ENCODE data around the gene SWT1.

The SWT1 gene

GRCh38 chr1:185224132-185224531 lies 67.2 kb downstream of the SWT1 start:
- TF ChIP-seq POLR2AphosphoS5 (IDR thresholded peaks at IDR 0.05; ENCODE audit: low read depth, low read length) (no peak), TAF1 (IDR thresholded peaks at IDR 0.05; ENCODE audit: borderline replicate concordance, insufficient read depth, low read length) (no peak)

GRCh38 chr1:185227161-185227560 lies 70.2 kb downstream of the SWT1 start:
- no peak for TF ChIP-seq REST (IDR thresholded peaks at IDR 0.05; ENCODE audit: insufficient read depth in 1 of 2, low read depth in 2 of 2, low read length in 2 of 2)
- no peak for TF ChIP-seq SIN3A (IDR thresholded peaks at IDR 0.05; ENCODE audit: borderline replicate concordance, insufficient read depth, low read length)
- no peak for TF ChIP-seq POLR2AphosphoS5 (IDR thresholded peaks at IDR 0.05; ENCODE audit: low read depth, low read length)
- no peak for TF ChIP-seq FOXP2 (optimal IDR thresholded peaks at IDR 0.05; ENCODE audit: borderline replicate concordance, extremely low read depth, extremely low read length, insufficient read depth)
- no peak for TF ChIP-seq TAF1 (IDR thresholded peaks at IDR 0.05; ENCODE audit: borderline replicate concordance, insufficient read depth, low read length)

GRCh38 chr1:185228979-185229378 lies 72.0 kb downstream of the SWT1 start:
- no peak for TF ChIP-seq FOXP2 (optimal IDR thresholded peaks at IDR 0.05; ENCODE audit: borderline replicate concordance, extremely low read depth, extremely low read length, insufficient read depth)
- no peak for TF ChIP-seq SIN3A (IDR thresholded peaks at IDR 0.05; ENCODE audit: borderline replicate concordance, insufficient read depth, low read length)
- no peak for TF ChIP-seq POLR2AphosphoS5 (IDR thresholded peaks at IDR 0.05; ENCODE audit: low read depth, low read length)
- TF ChIP-seq TAF1 (IDR thresholded peaks at IDR 0.05; ENCODE audit: borderline replicate concordance, insufficient read depth, low read length) = no peak
- no peak for TF ChIP-seq REST (IDR thresholded peaks at IDR 0.05; ENCODE audit: insufficient read depth in 1 of 2, low read depth in 2 of 2, low read length in 2 of 2)

- TF ChIP-seq FOXP2 (optimal IDR thresholded peaks at IDR 0.05; ENCODE audit: borderline replicate concordance, extremely low read depth, extremely low read length, insufficient read depth) = no peak
- TF ChIP-seq SIN3A (IDR thresholded peaks at IDR 0.05; ENCODE audit: borderline replicate concordance, insufficient read depth, low read length) = no peak
- no peak for TF ChIP-seq REST (IDR thresholded peaks at IDR 0.05; ENCODE audit: insufficient read depth in 1 of 2, low read depth in 2 of 2, low read length in 2 of 2)
- no peak for TF ChIP-seq TAF1 (IDR thresholded peaks at IDR 0.05; ENCODE audit: borderline replicate concordance, insufficient read depth, low read length)
- no peak for TF ChIP-seq POLR2AphosphoS5 (IDR thresholded peaks at IDR 0.05; ENCODE audit: low read depth, low read length)
Observed at GRCh38 chr1:185229981-185230380, 73.0 kb downstream of the SWT1 start.

- TF ChIP-seq POLR2AphosphoS5 (IDR thresholded peaks at IDR 0.05; ENCODE audit: low read depth, low read length) = no peak
- no peak for TF ChIP-seq FOXP2 (optimal IDR thresholded peaks at IDR 0.05; ENCODE audit: borderline replicate concordance, extremely low read depth, extremely low read length, insufficient read depth)
- no peak for TF ChIP-seq SIN3A (IDR thresholded peaks at IDR 0.05; ENCODE audit: borderline replicate concordance, insufficient read depth, low read length)
- no peak for TF ChIP-seq REST (IDR thresholded peaks at IDR 0.05; ENCODE audit: insufficient read depth in 1 of 2, low read depth in 2 of 2, low read length in 2 of 2)
- no peak for TF ChIP-seq TAF1 (IDR thresholded peaks at IDR 0.05; ENCODE audit: borderline replicate concordance, insufficient read depth, low read length)
Observed at GRCh38 chr1:185232874-185233273, 75.9 kb downstream of the SWT1 start.

Data from PFSK-1 (cell line).